NT2/D1 (cell line): ENCODE data around the gene THEM4.

Experiments
- YY1 ChIP-seq: IDR thresholded peaks from 2 replicates; pipeline ENCODE4 v1.6.1; 2011; ENCODE audit not compliant: insufficient read length, insufficient read depth
- ZNF274 ChIP-seq: IDR thresholded peaks from 2 replicates; pipeline ENCODE4 v1.6.1; 2011; ENCODE audit warnings: mild to moderate bottlenecking, low read depth, low read length

DNA sequence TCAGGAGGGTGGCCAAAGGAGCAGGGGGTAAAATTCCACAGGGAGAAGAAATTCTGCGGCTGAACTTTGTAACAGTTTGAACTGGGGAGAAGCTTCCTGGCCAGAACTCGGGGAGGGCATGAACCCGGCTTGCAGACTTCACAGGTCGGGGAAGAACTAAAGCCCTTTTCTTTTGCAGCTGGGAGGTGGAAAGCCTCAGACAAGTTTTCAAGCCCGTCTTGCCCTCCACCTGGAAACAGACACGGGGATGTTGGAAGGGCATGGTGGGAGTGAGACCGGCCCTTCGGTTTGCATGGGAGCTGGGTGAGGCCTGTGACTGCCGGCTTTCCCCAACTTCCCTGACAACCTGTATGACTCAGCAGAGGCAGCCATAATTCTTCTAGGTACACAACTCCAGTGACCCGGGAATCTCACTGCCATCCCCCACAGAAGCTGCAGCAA, 11.3 kb downstream of the THEM4 start:
- TF ChIP-seq YY1 (no peak), ZNF274 (no peak)
